GM12864 (cell line): Measurements from ENCODE around the gene ABCF1.

Experiments used
- DNase-seq: peaks from one replicate; pipeline ENCODE4 v3.0.0-alpha.2; 2011; ENCODE audit warnings: low read depth
- H3K4me3 ChIP-seq: 2 replicates; pipeline ENCODE4 v1.5.1; 2011; ENCODE audit warnings: mild to moderate bottlenecking, low read depth, low read length, control low read depth
- CTCF ChIP-seq: IDR thresholded peaks from 2 replicates; pipeline ENCODE4 v1.5.1; 2011; ENCODE audit warnings: low read depth, mild to moderate bottlenecking, moderate library complexity, low read length, control low read depth, inconsistent platforms; ENCODE audit errors: missing control alignments

ABCF1 gene

DNA sequence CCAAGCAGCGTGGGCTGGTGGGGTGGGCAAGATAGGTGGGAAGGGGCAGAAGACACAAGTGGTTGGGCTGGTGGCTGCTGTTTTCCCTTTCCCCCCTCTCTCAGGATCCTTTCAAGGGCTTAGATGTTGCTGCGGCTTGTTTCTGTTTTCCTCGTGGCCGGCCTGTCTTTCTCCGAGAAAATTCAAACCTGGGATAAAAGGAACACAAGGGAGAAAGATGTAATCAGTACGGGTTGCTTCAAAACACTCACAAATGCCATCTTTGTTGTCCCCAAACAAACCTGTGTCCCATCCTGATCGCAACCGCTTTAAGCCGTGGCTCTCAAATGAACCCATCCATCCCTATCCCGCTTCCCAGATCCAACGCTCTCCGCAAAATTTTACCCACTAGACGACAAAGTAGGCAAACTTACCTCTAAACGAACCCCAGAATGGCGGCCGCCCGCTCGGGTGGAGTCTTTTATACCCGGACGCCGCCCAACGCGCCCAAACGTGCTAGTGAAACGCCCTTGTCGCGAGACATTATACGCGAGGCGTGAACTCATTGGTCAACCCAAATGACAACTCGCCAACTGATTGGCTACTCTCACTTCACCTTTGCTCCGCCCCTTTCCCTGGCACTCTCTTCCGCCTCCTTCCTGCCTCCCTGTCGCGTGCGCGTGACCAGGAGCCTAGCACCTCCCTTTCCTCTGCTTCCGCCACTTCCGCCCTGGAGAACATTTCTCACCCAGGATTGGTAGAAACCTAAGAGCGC is 45.7 kb downstream of the ABCF1 start, which contains the start of gene PPP1R10:
TSS of gene PPP1R10 (minus strand) at position 433 of the 754 bp plus-strand sequence. CDS start 7,299 bp downstream, outside the sequence.
- H3K4me3 ChIP-seq = peak within 1 kb of the TSS; percentile 81
- DNase-seq = peak; percentile 100
- TF ChIP-seq CTCF = no peak

DNA sequence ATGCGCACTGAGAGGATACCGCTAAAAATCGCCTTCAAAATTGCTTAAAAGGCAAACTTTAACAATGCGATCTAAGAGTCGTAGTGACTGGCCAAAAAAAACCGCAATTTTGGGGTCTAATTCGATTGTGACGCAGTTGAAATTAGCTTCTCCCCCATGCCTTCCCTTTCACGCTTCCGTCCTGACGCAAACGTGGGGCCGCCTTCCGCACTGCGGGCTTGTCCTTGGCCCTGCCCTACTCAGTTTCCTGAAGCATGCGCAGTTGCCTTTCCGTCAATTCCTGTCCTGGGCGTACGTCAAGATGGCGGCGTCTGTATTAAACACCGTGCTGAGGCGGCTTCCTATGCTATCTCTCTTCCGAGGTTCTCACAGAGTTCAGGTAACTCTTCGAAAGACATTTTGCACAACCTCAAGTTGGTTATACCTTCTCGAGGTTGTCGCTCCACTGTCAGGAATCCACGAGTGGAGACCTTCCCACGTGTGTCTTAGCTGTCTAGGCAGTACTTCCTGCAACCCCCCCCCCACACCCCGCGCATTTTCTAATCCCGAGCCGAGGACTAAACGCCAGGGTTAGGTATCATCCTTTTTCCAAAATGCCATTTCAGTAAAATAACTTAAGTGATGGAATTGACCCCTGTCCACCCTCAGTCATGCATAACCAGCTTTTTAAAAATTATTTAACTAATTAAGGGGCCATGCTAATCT is 46.5 kb downstream of the ABCF1 start, which contains the start of gene MRPS18B:
TSS of gene MRPS18B (plus strand) at position 276 of the 705 bp plus-strand sequence. CDS start at position 302, 26 bp downstream.
- no peak for TF ChIP-seq CTCF
- DNase-seq = peak; percentile 98
- peak within 1 kb of the TSS; percentile 81 for H3K4me3 ChIP-seq

- peak overlapping the region; percentile 78 for H3K4me3 ChIP-seq
- DNase-seq = no peak
- no peak for TF ChIP-seq CTCF
Measured at GRCh38 chr6:30618270-30618797, 47.1 kb downstream of the ABCF1 start.

- DNase-seq = no peak
- TF ChIP-seq CTCF = no peak
- H3K4me3 ChIP-seq = no peak overlapping the region
Measured at GRCh38 chr6:30619561-30619960, 48.3 kb downstream of the ABCF1 start.

GRCh38 chr6:30625511-30625910 is 54.3 kb downstream of the ABCF1 start:
- no peak for DNase-seq
- no peak overlapping the region for H3K4me3 ChIP-seq
- TF ChIP-seq CTCF = no peak

DNA sequence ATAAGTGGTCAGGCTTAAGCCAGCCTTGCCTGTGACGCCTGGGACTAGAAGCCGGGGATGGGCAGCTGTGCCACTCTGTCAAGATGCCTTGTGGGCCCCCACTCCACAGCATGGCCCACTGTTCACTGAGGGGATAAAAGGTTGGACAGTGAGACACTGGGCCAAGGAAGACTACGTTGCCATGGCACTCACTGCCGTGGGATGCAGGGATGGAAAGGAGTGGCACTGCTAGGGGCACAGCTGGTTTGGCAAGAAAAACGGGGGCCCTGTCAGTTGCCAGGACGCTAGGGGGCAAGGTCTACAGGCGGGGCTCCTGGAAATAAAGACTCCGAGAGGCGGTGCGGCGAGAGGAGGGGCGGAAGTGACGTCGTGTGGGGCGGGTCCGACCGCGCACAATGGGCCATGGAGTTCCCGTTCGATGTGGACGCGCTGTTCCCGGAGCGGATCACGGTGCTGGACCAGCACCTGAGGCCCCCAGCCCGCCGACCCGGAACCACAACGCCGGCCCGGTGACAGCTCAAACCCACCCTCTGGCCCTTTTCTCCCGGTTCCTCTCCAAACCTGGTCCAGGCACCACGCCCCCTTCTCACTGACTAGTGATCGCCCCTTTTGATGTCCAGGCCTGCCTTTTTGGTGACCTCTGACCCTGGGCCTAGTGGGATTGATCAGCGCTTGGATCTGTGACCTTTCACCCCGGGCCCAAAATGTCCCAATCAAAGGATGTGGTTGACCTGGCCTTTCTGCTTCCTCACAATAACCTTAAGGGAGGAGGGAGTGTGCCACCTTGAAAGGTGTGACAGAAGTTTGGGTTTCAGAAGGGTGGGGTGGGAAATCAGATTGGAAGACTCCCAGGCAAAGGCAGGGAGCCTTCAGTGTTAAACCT is 55.5 kb downstream of the ABCF1 start, which contains the start of gene ATAT1:
TSS of gene ATAT1 (plus strand) at position 391 of the 883 bp plus-strand sequence.
- TF ChIP-seq CTCF = peak; percentile 58
- DNase-seq = no peak
- H3K4me3 ChIP-seq = peak within 1 kb of the TSS; percentile 79
